Measurements from ENCODE around the gene ZNF296.
"Not testable (repeated sequence)": the region's sequence is repeated elsewhere in the genome, so short reads cannot be mapped to it uniquely, and the experiment has no call there.

Gene ZNF296

GRCh38 chr19:45112111-45112827, 36.0 kb upstream of the ZNF296 start:
- TF ChIP-seq POLR2A (IDR thresholded peaks at IDR 0.05; ENCODE audit: low read depth, low read length), result no peak
- DNase-seq (ENCODE audit: insufficient read length, low spot score) (no peak), FAIRE-seq (no peak)

GRCh38 chr19:45110851-45111266, 34.6 kb upstream of the ZNF296 start:
- TF ChIP-seq POLR2A (IDR thresholded peaks at IDR 0.05; ENCODE audit: low read depth, low read length), result no peak
- no peak for FAIRE-seq
- no peak for DNase-seq (ENCODE audit: insufficient read length, low spot score)

GRCh38 chr19:45107621-45108150, 31.4 kb upstream of the ZNF296 start:
- FAIRE-seq (no peak), DNase-seq (ENCODE audit: insufficient read length, low spot score) (no peak)
- TF ChIP-seq POLR2A (IDR thresholded peaks at IDR 0.05; ENCODE audit: low read depth, low read length), result no peak

GRCh38 chr19:45106363-45106762, 30.1 kb upstream of the ZNF296 start:
- not testable (repeated sequence) for DNase-seq (ENCODE audit: insufficient read length, low spot score); FAIRE-seq

GRCh38 chr19:45104658-45105349, 28.5 kb upstream of the ZNF296 start:
- no peak for TF ChIP-seq POLR2A (IDR thresholded peaks at IDR 0.05; ENCODE audit: low read depth, low read length)
- no peak for FAIRE-seq
- DNase-seq (ENCODE audit: insufficient read length, low spot score), result no peak

GRCh38 chr19:45103508-45104319, 27.4 kb upstream of the ZNF296 start:
- no peak for TF ChIP-seq POLR2A (IDR thresholded peaks at IDR 0.05; ENCODE audit: low read depth, low read length)
- DNase-seq (ENCODE audit: insufficient read length, low spot score) (no peak), FAIRE-seq (no peak)

- no peak for DNase-seq (ENCODE audit: insufficient read length, low spot score)
- no peak for FAIRE-seq
- TF ChIP-seq POLR2A (IDR thresholded peaks at IDR 0.05; ENCODE audit: low read depth, low read length), result no peak
Measured at GRCh38 chr19:45103156-45103507, 26.9 kb upstream of the ZNF296 start.

GRCh38 chr19:45102481-45102880, 26.2 kb upstream of the ZNF296 start:
- no peak for DNase-seq (ENCODE audit: insufficient read length, low spot score)
- TF ChIP-seq POLR2A (IDR thresholded peaks at IDR 0.05; ENCODE audit: low read depth, low read length), result no peak
- no peak for FAIRE-seq

GRCh38 chr19:45101806-45102205, 25.5 kb upstream of the ZNF296 start:
- no peak for TF ChIP-seq POLR2A (IDR thresholded peaks at IDR 0.05; ENCODE audit: low read depth, low read length)
- FAIRE-seq (no peak), DNase-seq (ENCODE audit: insufficient read length, low spot score) (no peak)

- no peak for TF ChIP-seq POLR2A (IDR thresholded peaks at IDR 0.05; ENCODE audit: low read depth, low read length)
- no peak for DNase-seq (ENCODE audit: insufficient read length, low spot score)
- FAIRE-seq, result no peak
Measured at GRCh38 chr19:45100846-45101252, 24.6 kb upstream of the ZNF296 start.

- DNase-seq (ENCODE audit: insufficient read length, low spot score) (no peak), FAIRE-seq (no peak)
- no peak for TF ChIP-seq POLR2A (IDR thresholded peaks at IDR 0.05; ENCODE audit: low read depth, low read length)
Measured at GRCh38 chr19:45100201-45100600, 23.9 kb upstream of the ZNF296 start.

- TF ChIP-seq POLR2A (IDR thresholded peaks at IDR 0.05; ENCODE audit: low read depth, low read length), result no peak
- FAIRE-seq (no peak), DNase-seq (ENCODE audit: insufficient read length, low spot score) (no peak)
Measured at GRCh38 chr19:45099467-45100191, 23.4 kb upstream of the ZNF296 start.

- DNase-seq (ENCODE audit: insufficient read length, low spot score) (no peak), FAIRE-seq (no peak)
- no peak for TF ChIP-seq POLR2A (IDR thresholded peaks at IDR 0.05; ENCODE audit: low read depth, low read length)
Measured at GRCh38 chr19:45098521-45099466, 22.5 kb upstream of the ZNF296 start.
